GM04504 (cell line): ENCODE results near the gene SYDE1.
"Not testable (repeated sequence)": the region's sequence is repeated elsewhere in the genome, so short reads cannot be mapped to it uniquely, and the experiment has no call there.

Experiments
- DNase-seq: peaks from one replicate; pipeline ENCODE4 v3.0.0-alpha.2; 2012; ENCODE audit warnings: low read depth

The SYDE1 gene, protein sequence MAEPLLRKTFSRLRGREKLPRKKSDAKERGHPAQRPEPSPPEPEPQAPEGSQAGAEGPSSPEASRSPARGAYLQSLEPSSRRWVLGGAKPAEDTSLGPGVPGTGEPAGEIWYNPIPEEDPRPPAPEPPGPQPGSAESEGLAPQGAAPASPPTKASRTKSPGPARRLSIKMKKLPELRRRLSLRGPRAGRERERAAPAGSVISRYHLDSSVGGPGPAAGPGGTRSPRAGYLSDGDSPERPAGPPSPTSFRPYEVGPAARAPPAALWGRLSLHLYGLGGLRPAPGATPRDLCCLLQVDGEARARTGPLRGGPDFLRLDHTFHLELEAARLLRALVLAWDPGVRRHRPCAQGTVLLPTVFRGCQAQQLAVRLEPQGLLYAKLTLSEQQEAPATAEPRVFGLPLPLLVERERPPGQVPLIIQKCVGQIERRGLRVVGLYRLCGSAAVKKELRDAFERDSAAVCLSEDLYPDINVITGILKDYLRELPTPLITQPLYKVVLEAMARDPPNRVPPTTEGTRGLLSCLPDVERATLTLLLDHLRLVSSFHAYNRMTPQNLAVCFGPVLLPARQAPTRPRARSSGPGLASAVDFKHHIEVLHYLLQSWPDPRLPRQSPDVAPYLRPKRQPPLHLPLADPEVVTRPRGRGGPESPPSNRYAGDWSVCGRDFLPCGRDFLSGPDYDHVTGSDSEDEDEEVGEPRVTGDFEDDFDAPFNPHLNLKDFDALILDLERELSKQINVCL

DNA sequence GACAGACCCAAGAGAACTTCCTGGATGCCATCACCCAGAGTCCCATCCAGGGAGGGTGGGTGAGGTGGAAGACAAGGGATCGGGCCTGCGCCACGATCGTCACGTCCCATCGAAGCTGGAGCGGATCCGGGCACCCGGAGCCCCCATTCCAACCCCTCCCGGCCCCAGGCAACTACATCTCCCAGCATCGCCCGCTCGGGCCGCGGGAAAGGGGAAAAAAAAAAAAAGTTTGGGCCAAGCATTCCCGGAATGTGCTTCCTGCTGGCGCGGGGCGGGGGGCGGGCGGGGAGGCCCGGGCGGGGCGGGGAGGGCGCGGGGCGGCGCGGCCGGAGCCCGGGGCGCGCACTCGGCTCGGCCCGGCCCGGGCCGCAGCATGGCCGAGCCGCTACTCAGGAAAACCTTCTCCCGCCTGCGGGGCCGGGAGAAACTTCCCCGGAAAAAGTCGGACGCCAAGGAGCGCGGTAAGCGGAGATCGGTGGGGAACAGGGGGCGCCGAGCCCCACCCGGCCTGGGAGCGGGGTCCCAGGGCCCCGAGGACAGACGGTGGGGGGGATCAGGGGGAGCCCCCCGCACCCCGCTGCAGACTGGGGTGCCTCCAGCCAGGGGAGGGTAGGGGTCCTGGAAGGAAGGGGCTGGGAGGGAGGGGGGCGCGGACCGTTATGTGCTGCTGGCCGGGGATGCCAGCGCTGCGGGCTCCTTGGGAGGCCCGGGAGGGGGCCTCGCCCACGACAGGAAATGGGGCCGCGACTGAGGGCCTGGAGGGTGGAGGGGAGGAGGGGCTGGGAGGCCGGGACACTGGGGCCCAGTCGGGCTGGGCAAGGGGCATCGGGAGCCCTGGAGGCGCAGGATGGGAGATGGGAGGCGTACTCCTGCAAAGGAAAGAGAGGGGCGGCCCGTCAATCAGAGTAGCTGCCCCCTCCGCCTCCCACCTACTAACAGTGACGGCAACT is at the start of gene SYDE1:
SYDE1 (plus strand) TSS at position 341 of the 950 bp plus-strand sequence; CDS start at position 374, 33 bp downstream.
- peak; percentile 36 for DNase-seq

DNA sequence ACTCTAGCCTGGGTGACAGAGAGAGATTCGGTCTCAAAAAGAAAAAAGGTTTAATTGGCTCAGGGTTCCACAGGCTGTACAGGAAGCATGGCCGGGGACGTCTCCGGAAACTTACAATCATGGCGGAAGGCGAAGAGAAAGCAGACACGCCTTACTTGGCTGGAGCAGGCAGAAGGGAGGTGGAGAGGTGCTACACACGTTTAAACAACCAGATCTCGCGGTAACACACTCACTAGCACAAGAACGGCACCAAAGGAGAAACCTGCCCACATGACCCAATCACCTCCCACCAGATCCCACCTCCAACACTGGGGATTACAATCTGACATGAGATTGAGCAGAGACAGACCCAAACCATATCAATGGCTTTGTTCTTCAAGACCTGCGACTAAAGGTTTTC is 45.2 kb upstream of the SYDE1 start:
- no peak for DNase-seq

DNA sequence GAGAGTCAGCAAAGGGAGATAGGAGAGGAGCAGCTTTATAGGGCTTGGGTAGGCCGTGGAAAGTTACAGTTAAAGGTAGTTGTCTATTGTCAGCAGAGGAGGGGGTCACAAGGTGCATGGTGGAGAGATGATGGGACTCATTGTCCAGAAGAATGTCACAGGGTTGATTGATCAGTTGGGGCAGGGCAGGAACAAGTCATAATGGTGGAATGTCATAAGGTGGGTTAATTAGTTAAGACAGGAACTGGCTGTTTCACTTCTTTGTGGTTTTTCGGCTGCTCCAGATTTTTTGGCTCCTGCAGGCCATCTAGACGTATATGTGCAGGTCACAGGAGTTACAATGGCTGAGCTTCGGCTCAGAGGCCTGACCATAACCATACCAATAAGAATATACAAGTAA is 36.8 kb upstream of the SYDE1 start:
- not testable (repeated sequence) for DNase-seq

DNA sequence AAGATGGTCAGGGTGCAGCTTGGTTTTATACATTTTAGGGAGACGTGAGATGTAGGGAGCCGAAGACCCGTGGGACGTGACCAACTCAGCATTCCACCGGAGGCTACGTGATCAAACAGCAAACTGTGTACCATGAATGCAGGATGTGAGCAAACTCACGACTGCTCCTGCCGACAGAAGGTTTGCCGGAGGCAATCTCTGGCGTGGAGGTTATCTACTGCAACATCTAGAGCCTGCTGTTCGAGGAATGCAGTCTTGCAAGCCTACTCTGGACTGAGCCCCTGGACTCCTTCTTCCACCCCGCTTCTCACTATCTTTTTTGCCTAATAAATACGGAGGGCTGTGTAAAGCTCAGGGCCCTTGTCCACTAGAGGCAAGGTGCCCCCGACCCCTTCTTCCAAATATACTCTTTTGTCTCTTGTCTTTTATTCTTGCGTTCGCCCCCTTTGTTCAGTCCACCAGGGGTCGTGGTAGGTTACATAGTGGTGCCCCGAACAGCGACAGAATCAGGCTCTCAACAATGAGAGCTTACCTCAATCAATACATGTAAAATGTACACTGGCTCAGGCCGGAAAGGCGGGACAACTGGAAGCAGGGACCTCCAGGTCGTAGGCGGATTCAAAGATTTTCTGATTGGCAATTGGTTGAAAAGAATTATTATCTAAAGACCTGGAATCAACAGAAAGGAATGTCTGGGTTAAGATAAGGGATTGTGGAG is 34.1 kb upstream of the SYDE1 start:
- DNase-seq: no peak

DNA sequence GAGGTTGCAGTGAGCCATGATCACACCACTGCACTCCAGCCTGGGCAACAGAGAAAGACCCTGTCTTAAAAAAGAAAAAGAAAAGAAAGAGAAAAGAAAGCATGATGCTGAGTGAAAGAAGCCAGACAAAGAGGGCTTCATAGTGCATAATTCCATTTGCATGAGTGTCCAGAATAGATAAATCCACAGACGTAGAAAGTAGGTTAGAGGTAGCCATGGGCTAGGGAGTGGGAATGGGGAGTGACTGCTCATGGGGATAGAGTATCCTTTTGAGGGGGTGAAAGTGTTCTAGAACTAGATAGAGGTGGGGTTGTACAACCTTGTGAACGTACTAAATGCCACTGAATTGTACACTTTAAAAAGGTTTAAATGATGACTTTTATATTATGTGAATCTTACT is 32.8 kb upstream of the SYDE1 start:
- no peak for DNase-seq

DNA sequence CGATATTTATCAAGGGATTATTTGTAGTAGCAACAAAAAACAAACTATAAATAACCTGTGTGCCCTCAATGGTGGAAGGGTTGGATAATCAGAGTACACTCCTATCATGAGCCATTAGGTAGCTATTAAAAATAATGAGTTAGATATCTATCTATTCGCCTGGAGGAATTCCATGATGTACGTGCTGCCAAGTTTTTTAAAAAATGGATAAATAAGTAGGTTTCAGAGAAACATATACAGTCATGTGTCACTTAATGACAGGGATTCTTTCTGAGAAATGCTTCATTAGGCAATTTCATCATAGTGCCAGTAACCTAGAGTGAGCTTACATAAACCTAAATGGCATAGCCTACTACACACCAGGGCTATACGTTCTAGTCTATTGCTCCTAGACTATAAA is 31.4 kb upstream of the SYDE1 start:
- DNase-seq: no peak

DNA sequence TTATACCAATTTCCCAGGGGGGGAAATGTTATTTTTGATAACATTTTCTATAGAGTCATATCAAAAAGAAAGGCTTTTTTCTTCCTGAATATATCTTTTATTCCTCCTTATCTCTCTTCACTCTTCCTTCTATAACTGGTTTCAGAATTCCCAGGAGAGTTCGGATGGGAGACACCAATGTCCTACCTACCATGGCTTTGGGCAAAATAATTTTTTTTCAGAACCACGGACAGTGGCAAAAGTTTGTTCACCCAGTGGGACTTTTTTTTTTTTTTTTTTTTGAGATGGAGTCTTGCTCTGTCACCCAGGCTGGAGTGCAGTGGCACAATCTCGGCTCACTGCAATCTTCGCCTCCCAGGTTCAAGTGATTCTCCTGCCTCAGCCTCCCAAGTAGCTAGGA is 27.2 kb upstream of the SYDE1 start:
- not testable (repeated sequence) for DNase-seq

DNA sequence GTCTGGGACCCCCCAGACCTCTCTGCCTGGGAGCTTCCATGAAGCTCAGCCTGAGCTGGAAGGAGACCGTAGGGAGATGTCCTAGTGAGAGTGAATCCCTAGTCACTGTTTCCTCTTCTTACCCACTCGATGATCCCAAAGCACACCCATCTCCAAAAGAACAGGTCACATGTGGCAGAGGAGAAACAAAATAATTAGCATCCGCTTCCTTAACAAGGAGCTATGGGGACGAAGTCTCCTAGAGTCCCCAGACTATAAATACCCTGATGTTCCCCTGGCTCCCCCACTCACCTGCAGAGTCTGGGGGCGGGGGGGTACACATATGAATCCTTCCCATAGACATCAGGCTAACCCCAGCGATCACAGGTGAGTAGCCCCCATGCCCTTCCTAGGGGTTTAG is 25.3 kb upstream of the SYDE1 start, which contains the start of gene OR1I1:
OR1I1 (plus strand) TSS at position 301 of the 400 bp plus-strand sequence. CDS start 4,855 bp downstream, outside the sequence.
- no peak for DNase-seq

DNA sequence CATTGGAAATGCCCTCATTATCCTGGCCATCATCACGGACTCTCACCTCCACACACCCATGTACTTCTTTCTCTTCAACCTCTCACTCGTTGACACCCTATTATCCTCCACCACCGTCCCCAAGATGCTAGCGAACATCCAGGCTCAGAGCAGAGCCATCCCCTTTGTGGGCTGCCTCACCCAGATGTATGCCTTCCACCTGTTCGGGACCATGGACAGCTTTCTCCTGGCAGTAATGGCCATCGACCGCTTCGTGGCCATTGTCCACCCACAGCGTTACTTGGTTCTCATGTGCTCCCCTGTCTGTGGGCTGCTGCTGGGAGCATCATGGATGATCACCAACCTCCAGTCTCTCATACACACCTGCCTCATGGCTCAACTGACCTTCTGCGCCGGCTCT is 20.0 kb upstream of the SYDE1 start:
- no peak for DNase-seq

DNA sequence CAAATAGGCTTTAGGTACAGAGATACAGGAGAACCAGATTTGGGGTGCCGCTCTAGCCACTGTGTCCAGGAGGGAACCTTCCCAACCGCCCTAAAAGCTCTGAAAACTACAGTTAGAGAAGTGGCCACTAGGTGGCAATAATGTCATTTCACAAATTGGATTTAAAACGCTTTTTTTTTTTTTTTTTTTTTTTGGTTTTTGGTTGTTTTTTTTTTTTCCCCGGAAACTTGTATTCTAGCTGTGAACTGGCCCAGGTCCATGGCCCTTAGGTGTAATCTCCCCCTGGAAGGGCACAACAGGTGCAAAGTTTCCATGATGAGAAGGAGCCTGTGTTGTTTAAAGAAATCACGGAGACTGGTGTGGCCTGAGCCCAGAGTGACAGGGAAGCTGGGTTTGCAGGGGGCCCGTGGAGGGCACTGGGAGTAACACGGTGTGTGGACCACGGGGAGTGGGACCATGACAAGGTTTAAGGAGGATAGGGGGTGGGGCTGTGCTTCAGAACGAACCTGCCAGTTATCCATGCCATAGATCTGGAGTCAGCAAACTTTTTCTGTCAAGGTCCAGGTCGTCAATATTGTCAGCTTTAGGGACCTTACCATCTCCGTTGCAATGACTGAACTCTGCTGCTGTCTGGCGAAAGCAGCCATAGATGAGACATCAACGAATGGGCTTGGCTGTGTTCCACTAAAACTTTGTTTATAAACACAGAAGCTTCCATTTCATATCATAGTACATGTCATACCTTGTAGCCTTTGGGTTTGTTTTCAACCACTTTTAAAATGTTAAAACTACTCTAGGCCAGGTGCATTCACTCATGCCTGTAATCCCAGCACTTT is 15.1 kb upstream of the SYDE1 start:
- no peak for DNase-seq

DNA sequence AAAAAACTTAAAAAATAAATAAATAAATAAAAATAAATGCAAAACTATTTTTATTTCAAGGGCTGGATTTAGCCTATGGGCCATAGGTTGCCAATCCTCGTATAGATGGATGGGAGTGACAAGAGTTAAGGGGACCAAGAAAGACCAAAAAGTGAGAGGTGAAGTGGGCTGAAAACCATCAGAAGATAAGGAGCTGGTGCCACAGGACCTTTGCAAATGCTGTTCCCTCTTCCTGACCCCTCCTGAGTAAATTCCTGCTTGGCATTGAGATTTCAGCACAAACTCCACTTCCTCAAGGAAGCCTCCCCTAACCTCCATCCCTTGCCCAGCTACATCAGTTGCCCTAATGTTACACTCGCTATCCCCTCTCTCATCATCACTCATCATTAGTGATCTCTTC is 14.2 kb upstream of the SYDE1 start:
- DNase-seq: no peak

DNA sequence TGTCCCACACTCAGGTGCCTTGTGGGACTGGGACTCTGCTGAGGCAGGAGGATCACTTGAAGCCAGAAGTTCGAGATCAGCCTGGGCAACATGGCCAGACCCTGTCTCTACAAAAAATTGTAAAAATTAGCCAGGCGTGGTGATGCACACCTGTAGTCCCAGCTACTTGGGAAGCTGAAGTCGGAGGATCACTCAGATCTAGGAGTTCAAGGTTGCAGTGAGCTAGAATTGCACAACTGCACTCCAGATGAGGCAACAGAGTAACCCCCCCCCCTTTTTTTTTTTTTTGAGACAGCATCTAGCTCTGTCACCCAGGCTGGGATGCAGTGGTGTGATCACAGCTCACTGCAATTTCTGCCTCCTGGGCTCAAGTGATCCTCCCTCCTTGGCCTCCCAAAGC is 11.0 kb upstream of the SYDE1 start:
- DNase-seq: no peak

DNA sequence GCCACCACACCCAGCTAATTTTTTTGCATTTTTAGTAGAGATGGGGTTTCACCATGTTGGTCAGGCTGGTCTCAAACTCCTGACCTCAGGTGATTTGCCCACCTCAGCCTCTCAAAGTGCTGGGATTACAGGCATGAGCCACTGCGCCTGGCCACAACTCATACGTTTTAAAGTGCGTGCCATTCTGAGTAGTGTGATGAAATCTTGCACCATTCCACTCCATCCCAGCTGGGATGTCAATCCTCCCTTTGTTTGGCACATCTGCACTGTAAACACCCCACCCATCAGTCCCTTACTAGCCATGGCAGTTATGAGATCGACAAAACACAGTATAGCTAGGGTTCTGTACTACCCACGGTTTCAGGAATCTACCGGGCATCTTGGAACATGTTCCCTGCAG is 9.2 kb upstream of the SYDE1 start:
- not testable (repeated sequence) for DNase-seq

DNA sequence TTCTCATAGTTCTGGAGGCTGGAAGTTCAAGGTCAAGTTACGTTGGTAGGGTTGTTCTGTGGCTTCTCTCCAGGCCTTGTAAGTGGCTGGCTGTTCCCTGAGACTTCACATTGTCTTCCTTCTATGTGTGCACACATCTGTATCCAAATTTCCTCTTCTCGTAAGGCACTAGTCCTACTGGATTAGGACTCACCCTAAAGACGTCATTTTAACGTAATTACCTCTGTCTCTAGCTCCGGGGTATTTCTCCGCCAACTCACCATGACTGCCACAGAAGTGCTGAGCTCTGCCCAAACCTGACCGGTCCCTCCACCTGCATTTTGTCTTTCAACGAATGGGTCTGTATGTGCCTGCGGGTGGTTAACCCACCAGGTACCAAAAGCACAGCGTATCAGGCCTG is 8.7 kb upstream of the SYDE1 start:
- DNase-seq: no peak

DNA sequence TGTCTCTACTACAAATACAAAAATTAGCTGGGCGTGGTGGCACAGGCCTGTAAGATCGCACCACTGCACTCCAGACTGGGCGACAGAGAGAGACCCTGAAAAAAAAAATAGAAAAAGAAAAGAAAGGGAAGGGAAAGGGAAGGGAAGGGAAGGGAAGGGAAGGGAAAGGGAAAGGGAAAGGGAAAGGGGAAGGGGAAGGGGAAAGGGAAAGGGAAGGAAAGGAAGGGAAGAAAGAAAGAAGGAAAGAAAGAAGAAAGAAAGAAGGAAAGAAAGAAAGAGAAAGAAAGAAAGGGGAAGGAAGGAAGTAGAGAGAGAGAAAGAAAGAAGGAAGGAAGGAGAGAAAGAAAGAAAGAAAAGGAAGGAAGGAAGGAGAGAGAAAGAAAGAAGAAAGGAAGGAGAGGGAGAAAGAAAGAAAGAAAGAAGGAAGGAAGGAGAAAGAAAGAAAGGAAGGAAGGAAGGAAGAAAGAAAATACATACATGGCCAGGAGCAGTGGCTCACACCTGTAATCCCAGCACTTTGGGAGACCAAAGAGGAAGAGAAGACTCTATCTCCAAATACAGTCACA is 8.1 kb upstream of the SYDE1 start:
- DNase-seq: no peak

DNA sequence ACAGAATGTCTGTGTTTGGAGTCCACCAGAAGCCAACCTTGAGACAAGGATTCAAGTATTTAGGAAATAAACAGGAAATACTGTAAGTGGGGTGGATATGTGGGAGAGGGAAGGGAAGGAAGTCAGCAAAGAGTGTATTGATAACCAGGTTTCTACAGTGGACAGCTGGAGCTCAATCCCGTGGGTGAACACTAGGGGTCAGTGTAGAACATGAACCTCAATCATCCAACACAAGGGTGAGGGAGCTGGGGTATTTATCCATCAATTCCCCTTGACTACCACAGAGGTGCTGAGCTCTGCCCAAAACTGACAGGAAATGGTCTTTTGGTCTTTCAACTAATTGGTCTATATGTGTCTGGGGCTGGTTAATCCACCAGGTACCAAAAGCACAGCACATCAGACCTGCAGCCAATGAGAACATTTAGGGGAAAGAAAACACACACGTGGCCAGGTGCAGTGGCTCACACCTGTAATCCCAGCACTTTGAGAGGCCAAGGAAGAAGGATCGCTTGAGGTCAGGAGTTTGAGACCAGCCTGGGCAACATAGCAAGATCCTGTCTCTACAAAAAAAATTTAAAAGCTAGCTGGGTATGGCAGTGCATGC is 5.6 kb upstream of the SYDE1 start:
- DNase-seq: no peak

DNA sequence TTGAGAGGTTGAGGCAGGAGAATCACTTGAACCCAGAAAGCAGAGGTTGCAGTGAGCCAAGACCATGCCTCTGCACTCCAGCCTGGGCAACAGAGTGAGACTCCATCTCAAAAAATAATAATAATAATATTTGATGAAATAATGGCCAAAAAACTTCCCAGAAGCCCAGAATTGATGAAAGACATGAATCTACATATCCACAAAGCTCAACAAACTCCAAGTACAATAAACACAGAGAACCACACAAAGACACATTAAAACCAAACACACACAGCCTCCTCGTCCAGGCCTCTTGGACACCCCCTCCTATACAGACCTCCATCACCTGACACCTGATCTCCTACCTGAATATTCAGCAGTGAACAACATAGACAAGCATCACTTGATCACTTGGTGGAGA is 3.2 kb upstream of the SYDE1 start:
- DNase-seq: no peak

DNA sequence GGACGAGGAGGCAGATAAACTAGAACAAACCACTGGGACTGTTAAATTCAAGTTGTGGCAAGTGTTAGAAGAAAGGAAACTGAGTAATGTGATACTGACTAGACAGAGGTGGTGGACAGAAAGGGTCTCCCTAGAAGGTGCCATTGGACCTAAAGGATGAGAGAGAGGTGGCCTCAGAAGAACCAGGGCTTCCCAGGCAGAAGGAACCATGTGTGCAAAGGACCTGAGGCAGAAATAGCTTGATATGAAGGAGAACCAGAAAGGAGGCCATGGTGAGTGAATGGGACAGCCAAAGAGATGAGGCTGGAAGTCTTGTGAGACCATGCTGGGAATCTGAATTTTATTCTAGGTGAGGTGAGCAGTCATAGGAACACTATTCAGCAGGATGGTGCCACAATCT is 2.8 kb upstream of the SYDE1 start:
- no peak for DNase-seq

DNA sequence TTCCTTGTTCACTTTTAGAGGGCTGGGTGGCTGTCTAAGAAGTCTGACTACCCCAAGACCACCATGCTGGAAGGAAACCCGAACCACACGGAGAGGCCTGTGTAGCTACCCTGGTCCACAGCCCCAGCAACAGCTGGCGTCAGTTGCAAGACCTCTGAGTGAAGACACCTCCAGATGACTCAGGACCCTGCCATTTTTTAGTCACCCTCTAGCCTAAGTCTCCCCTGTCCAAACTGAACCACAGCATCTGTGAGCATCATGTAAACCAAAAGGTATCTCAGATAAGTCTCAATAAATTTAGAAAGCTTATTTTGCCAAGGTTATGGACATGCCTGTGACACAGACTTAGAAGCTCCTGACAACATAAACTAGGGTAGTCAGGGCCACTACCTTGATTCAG is 2.2 kb upstream of the SYDE1 start:
- DNase-seq: no peak
